ENCODE results near the gene ZNF318.
A peak's percentile ranks its signal among the peaks of the same experiment; 100 is the strongest.
"Not testable (repeated sequence)": the region's sequence is repeated elsewhere in the genome, so short reads cannot be mapped to it uniquely, and the experiment has no call there.

ZNF318 gene

GRCh38 chr6:43369174-43370002 is at the start of gene ZNF318:
ZNF318 (minus strand) TSS chr6:43369647; CDS start chr6:43369365, 282 bp downstream.
- peak; percentile 88 for DNase-seq (ENCODE audit: low read depth)

- no peak for DNase-seq (ENCODE audit: low read depth)
Observed at GRCh38 chr6:43416935-43417334, 47.5 kb upstream of the ZNF318 start.

- not testable (repeated sequence) for DNase-seq (ENCODE audit: low read depth)
Observed at GRCh38 chr6:43415275-43415674, 45.8 kb upstream of the ZNF318 start.

GRCh38 chr6:43413002-43413401 is 43.6 kb upstream of the ZNF318 start:
- DNase-seq (ENCODE audit: low read depth) = no peak

- no peak for DNase-seq (ENCODE audit: low read depth)
Observed at GRCh38 chr6:43412541-43412940, 43.1 kb upstream of the ZNF318 start.

GRCh38 chr6:43410776-43411175 is 41.3 kb upstream of the ZNF318 start:
- DNase-seq (ENCODE audit: low read depth) = not testable (repeated sequence)

GRCh38 chr6:43408259-43408658 is 38.8 kb upstream of the ZNF318 start:
- DNase-seq (ENCODE audit: low read depth) = no peak

GRCh38 chr6:43407296-43407695 is 37.8 kb upstream of the ZNF318 start:
- no peak for DNase-seq (ENCODE audit: low read depth)

GRCh38 chr6:43405354-43405753 is 35.9 kb upstream of the ZNF318 start:
- no peak for DNase-seq (ENCODE audit: low read depth)

- DNase-seq (ENCODE audit: low read depth) = no peak
Observed at GRCh38 chr6:43402820-43403219, 33.4 kb upstream of the ZNF318 start.

- DNase-seq (ENCODE audit: low read depth) = no peak
Observed at GRCh38 chr6:43401730-43402129, 32.3 kb upstream of the ZNF318 start.

GRCh38 chr6:43399932-43400487 is 30.6 kb upstream of the ZNF318 start:
- DNase-seq (ENCODE audit: low read depth) = no peak

GRCh38 chr6:43396408-43397149 is 27.1 kb upstream of the ZNF318 start:
- no peak for DNase-seq (ENCODE audit: low read depth)

GRCh38 chr6:43395776-43396175 is 26.3 kb upstream of the ZNF318 start:
- no peak for DNase-seq (ENCODE audit: low read depth)

GRCh38 chr6:43394982-43395381 is 25.5 kb upstream of the ZNF318 start:
- no peak for DNase-seq (ENCODE audit: low read depth)

GRCh38 chr6:43393602-43394001 is 24.2 kb upstream of the ZNF318 start:
- no peak for DNase-seq (ENCODE audit: low read depth)

GRCh38 chr6:43393133-43393532 is 23.7 kb upstream of the ZNF318 start:
- not testable (repeated sequence) for DNase-seq (ENCODE audit: low read depth)

- no peak for DNase-seq (ENCODE audit: low read depth)
Observed at GRCh38 chr6:43391440-43392031, 22.1 kb upstream of the ZNF318 start.

GRCh38 chr6:43390753-43391439 is 21.4 kb upstream of the ZNF318 start:
- DNase-seq (ENCODE audit: low read depth) = not testable (repeated sequence)

GRCh38 chr6:43389730-43390295 is 20.4 kb upstream of the ZNF318 start:
- DNase-seq (ENCODE audit: low read depth) = no peak

- DNase-seq (ENCODE audit: low read depth) = no peak
Observed at GRCh38 chr6:43386492-43386891, 17.0 kb upstream of the ZNF318 start.
